Spleen (tissue), 7 donors: ENCODE measurements around the gene MAJIN.

Experiments
- CTCF ChIP-seq, 11 experiments: fragments of 200-600 bp in 7 of 11; fragments of 450-650 bp in 4 of 11; sonication (generic) in 4 of 11; IDR thresholded peaks in 8 of 11; conservative IDR thresholded peaks in 3 of 11; 1 replicate in 7 of 11; 2 replicates in 4 of 11; pipeline versions ENCODE4 v1.4.0 to v1.8.0; 2016 to 2021; ENCODE audit warnings: antibody characterized with exemption in 11 of 11, inconsistent platforms in 4 of 11, mild to moderate bottlenecking in 1 of 11
- POLR2A ChIP-seq, 3 donors: fragments of 450-650 bp; IDR thresholded peaks; one replicate each; pipeline ENCODE4 v1.5.1; 2017; ENCODE audit warnings: antibody characterized with exemption in 3 of 3, mild to moderate bottlenecking in 1 of 3
- POLR2AphosphoS5 ChIP-seq, 3 donors: sonication (generic); formaldehyde crosslinking; IDR thresholded peaks; one replicate each; pipeline ENCODE4 v1.5.1; 2017; ENCODE audit warnings: antibody characterized with exemption in 3 of 3
- donor health status: DM: no; HTN: no; CAD: no; lungs with moderate emphysema.
- donor health status: DM: no; HTN: no; CAD: no.
- donor health status: DM: no; HTN: no; CAD: no.

GRCh38 chr11:64900263-64900678 lies 71.6 kb downstream of the MAJIN start:
- TF ChIP-seq CTCF (IDR thresholded peaks at IDR 0.05 in 8 of 11, conservative IDR thresholded peaks at IDR 0.05 in 3 of 11) (no peak), POLR2A (IDR thresholded peaks at IDR 0.05) (no peak), POLR2AphosphoS5 (IDR thresholded peaks at IDR 0.05) (peak in 1 of 3 donors; percentile 50)
